Measurements from ENCODE around the gene NFATC4. TPM values are rescaled to one million over a fixed set of nuclear protein-coding genes. Genes with fewer than 3 reads are reported as not detected.

Gene NFATC4
- total and polyA plus RNA-seq, 2 of the 4 experiments (the other 2 are of a cell fraction): 15.6 to 35.8 TPM

GRCh38 chr14:24355009-24355408 lies 13.0 kb upstream of the NFATC4 start:
- TF ChIP-seq NFE2L2 (IDR thresholded peaks at IDR 0.05; ENCODE audit: low read depth, low read length) (no peak), RFX5 (IDR thresholded peaks at IDR 0.05; ENCODE audit: low read depth, low read length) (no peak)
- H2BK120ac ChIP-seq (ENCODE audit: low read depth, low read length): peak overlapping the region; percentile 59; the same call in 1 of the 2 replicates
- DNase-seq (no peak), ATAC-seq (ENCODE audit: low read depth) (no peak)
- H4K91ac ChIP-seq (ENCODE audit: insufficient read depth, low read depth, low read length): peak overlapping the region; percentile 55; the same call in 1 of the 2 replicates
- WGBS, 2 experiments (ENCODE audit: extremely low coverage in 2 of 2, insufficient read length in 1 of 2): no CpG with 5 or more reads among the region's 7 CpGs
- H4K20me1 ChIP-seq (ENCODE audit: insufficient read depth, low read length): no peaks in the 10 kb centered on the region
- H4K5ac ChIP-seq (ENCODE audit: low read depth, low read length): no peak overlapping the region
- H3K9ac ChIP-seq (ENCODE audit: low read depth, low read length): no peak overlapping the region
- ChIA-PET CTCF (no interaction called here), POLR2A (ENCODE audit: unreplicated experiment) (no interaction called here)
- H3K14ac ChIP-seq (replicated peaks; ENCODE audit: low read depth, low read length): no peak overlapping the region
- H3K27ac ChIP-seq (ENCODE audit: insufficient read depth, low read length): no peak overlapping the region
- no peak overlapping the region for H3K56ac ChIP-seq (ENCODE audit: extremely low read depth, insufficient read depth, low read length)
- dilution Hi-C loops (cut with HindIII; ENCODE audit: low sequenced_read_pairs, unreplicated experiment): no loop called here
- H3K27me3 ChIP-seq (ENCODE audit: control insufficient read depth, insufficient read depth, low read length): peaks cover 4% of the 10 kb centered on the region
- no peak overlapping the region for H3K4me3 ChIP-seq (ENCODE audit: insufficient read depth, low read depth, low read length)
- H3K9me1 ChIP-seq (ENCODE audit: insufficient read depth, low read length): peaks cover 3% of the 10 kb centered on the region; the same call in 1 of the 2 replicates
- H3K79me1 ChIP-seq (ENCODE audit: low read depth in 1 of 2, low read length in 2 of 2): no peaks in the 10 kb centered on the region
- no peak overlapping the region for H4K8ac ChIP-seq (ENCODE audit: low read depth in 2 of 2, low read length in 2 of 2)
- BruUV-seq (replicated peaks): no TSS peak
- peak overlapping the region; percentile 76; the same call in 1 of the 2 replicates for H2BK20ac ChIP-seq (ENCODE audit: low read depth, low read length)
- peak overlapping the region; percentile 78 for H2AK5ac ChIP-seq (ENCODE audit: low read depth, low read length)
- intact Hi-C loops (cut with micrococcal nuclease): no loop called here
- H3K4ac ChIP-seq (ENCODE audit: low read depth, low read length): 0 out of 2 replicates have a peak overlapping the region, but pooled peaks have one; percentile 10
- no peak overlapping the region for H2AK9ac ChIP-seq (replicated peaks; ENCODE audit: low read depth, low read length, poor library complexity)
- peak overlapping the region; percentile 14 for H2AFZ ChIP-seq (replicated peaks; ENCODE audit: low read length, poor library complexity)
- H3K9me3 ChIP-seq (ENCODE audit: control insufficient read depth, insufficient read depth, low read length): no peaks in the 10 kb centered on the region
- H3K23ac ChIP-seq (ENCODE audit: low read depth, low read length): no peak overlapping the region
- H2BK5ac ChIP-seq (ENCODE audit: low read depth, low read length, poor library complexity, severe bottlenecking): no peak overlapping the region
- no peak overlapping the region for H3K18ac ChIP-seq (ENCODE audit: low read depth, low read length)
- H3K36me3 ChIP-seq (ENCODE audit: control insufficient read depth, insufficient read depth, low read length): no peaks in the 10 kb centered on the region
- H3K4me1 ChIP-seq (ENCODE audit: control insufficient read depth, insufficient read depth, low read length): peaks cover 9% of the 10 kb centered on the region
- in situ Hi-C loops (cut with MboI; ENCODE audit: low sequenced_read_pairs): no loop called here
- H3K4me2 ChIP-seq (ENCODE audit: low read depth, low read length): no peak overlapping the region
- no peak overlapping the region; the same call in 2 of the 3 replicates for H2BK15ac ChIP-seq (ENCODE audit: low read depth, low read length)

All from IMR-90 (cell line).